Retinal pigment epithelial cell (primary cell): ENCODE results near the gene EIF3CL.
"Not testable (repeated sequence)": the region's sequence is repeated elsewhere in the genome, so short reads cannot be mapped to it uniquely, and the experiment has no call there.

Experiments used
- DNase-seq: peaks from one replicate; pipeline ENCODE4 v3.0.0-alpha.2; 2010; ENCODE audit warnings: low read depth
- H3K4me3 ChIP-seq: 2 replicates; pipeline ENCODE4 v1.5.1; 2011; ENCODE audit warnings: mild to moderate bottlenecking, low read length, control low read depth, moderate library complexity

Gene EIF3CL, protein sequence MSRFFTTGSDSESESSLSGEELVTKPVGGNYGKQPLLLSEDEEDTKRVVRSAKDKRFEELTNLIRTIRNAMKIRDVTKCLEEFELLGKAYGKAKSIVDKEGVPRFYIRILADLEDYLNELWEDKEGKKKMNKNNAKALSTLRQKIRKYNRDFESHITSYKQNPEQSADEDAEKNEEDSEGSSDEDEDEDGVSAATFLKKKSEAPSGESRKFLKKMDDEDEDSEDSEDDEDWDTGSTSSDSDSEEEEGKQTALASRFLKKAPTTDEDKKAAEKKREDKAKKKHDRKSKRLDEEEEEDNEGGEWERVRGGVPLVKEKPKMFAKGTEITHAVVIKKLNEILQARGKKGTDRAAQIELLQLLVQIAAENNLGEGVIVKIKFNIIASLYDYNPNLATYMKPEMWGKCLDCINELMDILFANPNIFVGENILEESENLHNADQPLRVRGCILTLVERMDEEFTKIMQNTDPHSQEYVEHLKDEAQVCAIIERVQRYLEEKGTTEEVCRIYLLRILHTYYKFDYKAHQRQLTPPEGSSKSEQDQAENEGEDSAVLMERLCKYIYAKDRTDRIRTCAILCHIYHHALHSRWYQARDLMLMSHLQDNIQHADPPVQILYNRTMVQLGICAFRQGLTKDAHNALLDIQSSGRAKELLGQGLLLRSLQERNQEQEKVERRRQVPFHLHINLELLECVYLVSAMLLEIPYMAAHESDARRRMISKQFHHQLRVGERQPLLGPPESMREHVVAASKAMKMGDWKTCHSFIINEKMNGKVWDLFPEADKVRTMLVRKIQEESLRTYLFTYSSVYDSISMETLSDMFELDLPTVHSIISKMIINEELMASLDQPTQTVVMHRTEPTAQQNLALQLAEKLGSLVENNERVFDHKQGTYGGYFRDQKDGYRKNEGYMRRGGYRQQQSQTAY

DNA sequence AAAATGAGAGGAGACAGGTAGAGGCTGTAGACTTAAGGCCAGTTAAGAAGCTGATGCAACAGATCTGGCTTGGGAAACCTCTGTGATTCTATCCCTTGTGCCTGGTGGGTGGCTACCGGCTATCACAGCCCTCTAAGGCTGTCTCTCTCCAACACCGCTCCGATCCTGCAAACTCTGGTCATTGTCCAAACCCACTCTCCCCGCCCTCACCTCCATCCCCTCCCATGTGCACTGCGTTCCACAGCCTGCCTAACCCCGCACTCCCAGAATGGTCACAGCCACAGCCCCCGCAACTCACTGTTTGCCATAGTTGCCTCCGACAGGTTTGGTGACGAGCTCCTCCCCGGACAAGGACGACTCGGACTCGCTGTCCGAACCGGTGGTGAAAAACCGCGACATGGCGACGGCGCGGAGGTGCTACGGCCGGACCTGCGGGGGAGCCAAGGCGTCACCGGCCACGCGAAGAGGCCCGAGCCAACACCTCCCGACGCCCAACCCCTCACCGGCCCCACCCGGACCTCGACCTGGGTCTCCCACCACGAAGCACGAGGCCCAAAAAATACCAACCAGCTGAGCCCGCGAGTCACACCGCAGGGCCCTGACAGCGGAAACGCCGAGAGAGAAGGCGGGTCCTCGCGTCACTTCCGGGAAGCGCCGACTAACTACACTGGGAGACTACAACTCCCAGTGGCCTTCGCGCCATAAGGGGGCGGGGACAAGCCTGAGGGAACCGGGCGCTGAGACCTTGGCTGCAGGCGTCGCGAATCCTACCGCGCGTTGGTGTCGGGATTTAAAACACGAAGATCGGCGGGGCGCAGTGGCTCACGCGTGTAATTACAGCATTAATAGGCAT lies at the start of gene EIF3CL:
Gene EIF3CL (minus strand): TSS at position 622 of the 853 bp plus-strand sequence. CDS start 223 bp downstream, at position 399.
- H3K4me3 ChIP-seq = peak within 1 kb of the TSS; percentile 48
- not testable (repeated sequence) for DNase-seq

DNA sequence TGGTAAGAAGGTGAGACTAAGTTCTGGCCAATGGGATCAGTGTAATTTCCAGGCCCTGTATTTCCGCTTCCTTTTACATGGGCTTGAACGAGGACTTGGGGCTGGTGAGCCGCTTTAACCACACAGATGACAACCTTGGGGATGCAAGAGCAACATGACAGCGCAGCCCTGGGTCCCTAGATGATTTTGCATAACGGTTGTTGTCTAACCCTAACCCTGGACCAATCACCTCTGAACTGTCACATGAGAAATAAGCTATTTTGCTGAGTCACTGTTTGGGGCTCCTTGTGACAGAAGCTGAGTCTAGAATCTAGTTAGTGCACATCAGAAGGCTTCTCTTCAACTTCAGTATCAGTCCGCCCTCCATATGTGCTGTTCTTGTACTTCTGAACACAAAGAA lies 43.4 kb upstream of the EIF3CL start:
- not testable (repeated sequence) for DNase-seq, H3K4me3 ChIP-seq

DNA sequence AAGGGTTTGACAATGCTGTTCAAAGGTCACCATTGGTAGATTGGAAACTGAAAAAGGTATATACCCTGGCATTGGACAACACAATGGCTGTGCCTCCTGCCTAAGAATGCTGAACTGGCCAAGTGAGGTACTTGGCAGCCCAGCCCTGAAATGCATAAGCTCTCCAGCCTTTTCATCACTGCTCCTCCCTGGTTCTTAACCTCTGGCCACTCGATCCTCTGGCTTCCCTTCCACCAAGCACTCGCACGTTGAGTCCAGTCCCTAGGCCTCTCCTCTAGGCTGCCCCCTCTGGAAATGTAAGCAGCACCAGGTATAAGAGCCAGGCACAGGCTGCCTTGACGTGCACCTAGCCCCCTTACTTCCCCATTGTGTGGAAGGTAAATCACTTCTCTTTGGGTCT lies 42.7 kb upstream of the EIF3CL start:
- DNase-seq, H3K4me3 ChIP-seq: not testable (repeated sequence)

DNA sequence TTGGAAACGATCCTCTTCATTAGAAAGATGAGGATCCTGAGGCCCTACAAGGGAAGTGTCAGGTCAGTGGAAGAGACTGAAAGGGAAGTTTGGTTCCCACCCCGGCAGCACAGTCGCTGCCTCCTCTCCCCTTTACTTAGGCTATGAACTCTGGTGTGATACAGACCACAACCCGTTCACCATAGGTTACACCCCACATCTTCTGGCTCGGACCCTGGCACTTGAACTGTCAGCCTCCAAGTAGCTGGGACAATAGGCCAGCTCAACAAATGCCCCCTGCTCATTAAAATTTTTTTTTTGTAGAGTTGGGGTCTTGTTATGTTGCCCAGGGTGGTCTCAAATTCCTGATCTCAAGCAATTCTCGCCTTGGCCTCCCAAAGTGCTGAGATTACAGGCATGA lies 40.3 kb upstream of the EIF3CL start:
- H3K4me3 ChIP-seq, DNase-seq: not testable (repeated sequence)

- not testable (repeated sequence) for H3K4me3 ChIP-seq, DNase-seq
Observed at GRCh38 chr16:28438899-28439298, 35.3 kb upstream of the EIF3CL start.

DNA sequence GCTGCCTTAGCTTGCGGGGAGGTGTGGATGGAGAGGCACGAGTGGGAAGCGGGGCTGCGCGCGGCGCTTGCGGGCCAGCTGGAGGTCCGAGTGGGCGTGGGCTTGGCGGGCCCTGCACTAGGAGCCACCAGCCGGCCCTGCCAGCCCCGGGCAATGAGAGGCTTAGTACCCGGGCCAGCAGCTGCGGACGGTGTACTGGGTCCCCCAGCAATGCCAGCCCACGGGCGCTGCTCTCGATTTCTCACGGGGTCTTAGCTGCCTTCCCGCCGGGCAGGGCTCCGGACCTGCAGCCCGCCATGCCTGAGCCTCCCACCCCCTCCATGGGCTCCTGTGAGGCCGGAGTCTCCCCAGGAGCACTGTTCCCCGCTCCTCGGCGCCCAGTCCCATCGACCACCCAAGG lies 31.7 kb upstream of the EIF3CL start:
- H3K4me3 ChIP-seq, DNase-seq: not testable (repeated sequence)

DNA sequence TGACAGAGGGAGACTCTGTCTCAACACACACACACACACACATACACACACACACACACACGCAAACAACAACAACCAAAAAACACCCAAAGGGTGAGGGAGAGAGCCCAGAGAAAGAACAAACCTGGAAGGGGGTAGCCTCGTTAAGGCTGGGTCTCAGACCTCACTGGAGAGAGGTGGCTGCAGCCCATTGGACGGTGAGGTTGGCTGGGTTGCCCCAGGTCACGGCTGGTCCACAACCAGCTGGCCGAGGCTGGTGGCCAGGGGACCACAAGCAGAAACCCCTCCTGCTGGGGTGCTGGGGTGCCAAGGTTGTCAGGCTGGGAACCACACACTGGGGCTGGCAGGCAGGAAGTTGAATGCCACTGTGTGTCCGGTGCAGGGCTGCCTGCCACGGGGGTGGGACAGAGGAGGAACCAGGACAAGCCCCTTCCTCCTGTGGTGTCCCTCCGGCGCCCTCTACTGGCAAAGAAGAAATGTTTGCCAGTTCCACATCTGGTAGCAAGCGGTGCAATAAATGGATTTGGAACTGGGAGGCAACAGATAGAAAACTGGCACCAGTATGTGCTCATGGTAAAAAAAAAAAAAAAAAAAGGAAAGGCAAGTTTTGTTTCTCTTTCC lies 22.5 kb upstream of the EIF3CL start:
- not testable (repeated sequence) for H3K4me3 ChIP-seq, DNase-seq

DNA sequence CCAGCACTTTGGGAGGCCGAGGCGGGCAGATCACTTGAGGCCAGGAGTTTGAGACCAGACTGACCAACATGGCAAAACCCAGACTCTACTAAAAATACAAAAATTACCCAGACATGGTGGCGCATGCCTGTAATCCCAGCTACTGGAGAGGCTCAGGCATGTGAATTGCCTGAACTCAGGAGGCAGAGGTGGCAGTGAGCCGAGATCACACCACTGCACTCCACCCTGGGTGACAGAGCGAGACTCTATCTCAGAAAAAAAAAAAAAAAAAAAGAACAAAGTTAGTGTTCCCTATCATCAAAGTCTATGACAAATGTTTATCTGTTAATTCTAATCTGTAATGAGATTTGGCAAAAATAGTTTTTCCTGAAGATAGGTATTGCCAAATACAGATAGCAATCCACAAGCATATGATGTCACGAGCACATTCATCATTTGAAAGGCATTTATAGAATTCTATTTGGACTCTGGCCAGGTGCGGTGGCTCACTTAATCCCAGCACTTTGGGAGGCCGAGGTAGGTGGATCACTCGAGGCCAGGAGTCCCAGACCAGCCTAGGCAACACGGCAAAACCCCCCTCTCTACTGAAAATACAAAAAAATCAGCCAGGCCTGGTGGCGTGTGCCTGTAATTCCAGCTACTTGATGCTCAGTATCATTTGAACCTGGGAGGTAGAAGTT lies 17.6 kb upstream of the EIF3CL start:
- H3K4me3 ChIP-seq, DNase-seq: not testable (repeated sequence)

GRCh38 chr16:28417033-28417432 lies 13.4 kb upstream of the EIF3CL start:
- DNase-seq = not testable (repeated sequence)

DNA sequence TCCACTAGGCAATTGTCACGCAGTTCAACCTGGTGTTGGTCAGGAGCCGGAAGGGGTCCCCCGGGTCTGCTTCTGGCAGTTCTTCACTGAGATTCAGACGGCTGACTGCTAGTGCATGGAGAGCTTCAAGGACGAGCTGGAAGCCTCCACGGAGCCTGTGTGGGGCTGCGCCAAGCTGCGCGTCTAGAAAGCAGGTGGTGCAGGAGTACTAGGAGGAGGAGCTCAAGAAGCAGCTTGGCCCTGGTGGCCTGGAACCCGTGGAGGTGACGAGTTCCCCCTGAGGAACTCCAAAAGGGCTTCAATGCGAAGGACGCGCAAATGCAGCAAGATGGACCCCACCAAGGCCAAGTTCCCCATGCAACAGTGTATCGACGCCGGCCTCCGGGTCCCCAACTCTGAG lies 10.9 kb upstream of the EIF3CL start:
- not testable (repeated sequence) for H3K4me3 ChIP-seq, DNase-seq

More at GRCh38 chr16:28417033-28417432, 13.4 kb upstream of the EIF3CL start:
- H3K4me3 ChIP-seq = not testable (repeated sequence)

- DNase-seq, H3K4me3 ChIP-seq: not testable (repeated sequence)
Observed at GRCh38 chr16:28413585-28413984, 9.9 kb upstream of the EIF3CL start.

DNA sequence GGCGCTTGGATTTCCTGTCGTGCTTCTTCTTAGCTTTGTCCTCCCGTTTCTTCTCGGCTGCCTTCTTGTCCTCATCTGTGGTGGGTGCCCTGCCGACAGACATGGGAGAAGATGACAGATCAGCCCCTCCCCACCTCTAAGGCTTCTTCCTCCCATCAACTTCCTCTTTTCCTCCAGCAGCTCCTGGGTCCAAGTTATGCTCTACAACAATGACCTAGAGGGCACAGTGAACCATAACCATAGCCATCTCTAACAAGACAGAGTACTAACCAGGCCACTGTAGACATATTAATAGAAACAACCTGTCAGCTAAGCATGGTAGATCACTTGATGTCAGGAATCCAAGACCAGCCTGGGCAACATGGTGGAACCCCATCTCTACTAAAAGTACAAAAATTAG lies 11.6 kb downstream of the EIF3CL start:
- not testable (repeated sequence) for DNase-seq, H3K4me3 ChIP-seq

GRCh38 chr16:28382177-28382867 lies 21.3 kb downstream of the EIF3CL start:
- DNase-seq, H3K4me3 ChIP-seq: not testable (repeated sequence)

DNA sequence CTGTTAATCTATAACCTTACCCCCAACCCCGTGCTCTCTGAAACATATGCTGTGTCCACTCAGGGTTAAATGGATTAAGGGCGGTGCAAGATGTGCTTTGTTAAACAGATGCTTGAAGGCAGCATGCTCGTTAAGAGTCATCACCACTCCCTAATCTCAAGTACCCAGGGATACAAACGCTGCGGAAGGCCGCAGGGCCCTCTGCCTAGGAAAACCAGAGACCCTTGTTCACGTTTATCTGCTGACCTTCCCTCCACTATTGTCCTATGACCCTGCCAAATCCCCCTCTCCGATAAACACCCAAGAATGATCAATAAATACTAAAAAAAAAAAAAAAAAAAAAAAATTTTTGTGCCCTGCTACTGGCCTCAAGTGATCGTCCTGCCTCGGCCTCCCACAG lies 25.8 kb downstream of the EIF3CL start:
- DNase-seq, H3K4me3 ChIP-seq: not testable (repeated sequence)

DNA sequence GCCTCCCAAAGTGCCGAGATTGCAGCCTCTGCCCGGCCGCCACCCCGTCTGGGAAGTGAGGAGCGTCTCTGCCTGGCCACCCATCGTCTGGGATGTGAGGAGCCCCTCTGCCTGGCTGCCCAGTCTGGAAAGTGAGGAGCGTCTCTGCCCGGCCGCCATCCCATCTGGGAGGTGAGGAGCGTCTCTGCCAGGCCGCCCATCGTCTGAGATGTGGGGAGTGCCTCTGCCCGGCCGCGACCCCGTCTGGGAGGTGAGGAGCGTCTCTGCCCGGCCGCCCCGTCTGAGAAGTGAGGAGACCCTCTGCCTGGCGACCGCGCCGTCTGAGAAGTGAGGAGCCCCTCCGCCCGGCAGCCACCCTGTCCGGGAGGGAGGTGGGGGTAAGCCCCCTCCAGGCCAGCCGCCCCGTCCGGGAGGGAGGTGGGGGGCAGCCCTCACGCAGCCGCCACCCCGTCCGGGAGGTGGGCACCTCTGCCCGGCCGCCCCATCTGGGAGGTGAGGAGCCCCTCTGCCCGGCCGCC lies 26.5 kb downstream of the EIF3CL start:
- H3K4me3 ChIP-seq, DNase-seq: not testable (repeated sequence)

- not testable (repeated sequence) for DNase-seq, H3K4me3 ChIP-seq
Observed at GRCh38 chr16:28375115-28375514, 28.5 kb downstream of the EIF3CL start.

DNA sequence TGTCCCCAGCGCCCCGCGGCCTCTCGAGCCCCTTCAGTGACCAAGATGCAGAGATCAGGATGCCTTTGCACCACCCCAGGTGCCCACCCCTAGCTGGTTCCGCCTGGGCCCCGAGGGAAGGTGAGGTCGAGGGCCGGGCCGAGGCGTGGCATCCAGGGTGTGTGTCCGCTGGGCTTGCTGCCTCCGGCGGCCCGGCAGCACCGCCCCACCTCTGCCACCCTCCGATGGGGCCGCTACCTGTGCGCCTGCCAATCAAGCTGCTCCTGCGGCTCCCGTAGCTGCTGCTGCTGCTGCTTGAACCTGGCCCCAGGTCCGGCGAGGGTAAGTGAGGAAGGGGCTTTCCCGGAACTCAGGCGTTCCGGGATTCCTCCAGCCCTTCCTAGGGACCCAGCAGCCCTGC lies 29.4 kb downstream of the EIF3CL start:
- not testable (repeated sequence) for DNase-seq, H3K4me3 ChIP-seq

GRCh38 chr16:28367926-28368325 lies 35.7 kb downstream of the EIF3CL start:
- not testable (repeated sequence) for H3K4me3 ChIP-seq, DNase-seq
